Lower leg skin (tissue), 4 donors: ENCODE measurements around the gene POU6F1. TPM values are rescaled to one million over a fixed set of nuclear protein-coding genes. Genes with fewer than 3 reads are reported as not detected.

ENCODE experiments used
- DNase-seq, 2 donors: peaks; one replicate each; pipeline ENCODE4 v3.0.0-alpha.2; 2019; ENCODE audit warnings: low spot score in 2 of 2
- H3K4me3 ChIP-seq: fragments of 200-600 bp; sonication (generic); 2 replicates; pipeline ENCODE4 v1.5.1; 2017; ENCODE audit warnings: mild to moderate bottlenecking, low read depth; ENCODE audit not compliant: poor library complexity, severe bottlenecking
- CTCF ChIP-seq, 3 donors: fragments of 450-650 bp; IDR thresholded peaks; one replicate each; pipeline ENCODE4 v1.5.1; 2016; ENCODE audit warnings: antibody characterized with exemption in 3 of 3, mild to moderate bottlenecking in 3 of 3, moderate library complexity in 2 of 3
- POLR2A ChIP-seq, 2 donors: fragments of 450-650 bp; IDR thresholded peaks; one replicate each; pipeline ENCODE4 v1.6.1; 2016 to 2017; ENCODE audit warnings: antibody characterized with exemption in 2 of 2, mild to moderate bottlenecking in 1 of 2, moderate library complexity in 1 of 2
- WGBS, 2 donors: methylation state at CpG; one replicate each; pipeline ENCODE4 v1.1.5; 2018; 5-methylcytosine and 5-hydroxymethylcytosine counted together
- intact Hi-C: fragments of 100-400 bp; cut with DNase I; formaldehyde crosslinking; loops from one replicate; pipeline ENCODE4 v1.15.0; 2023; ENCODE audit warnings: low total_unique reads
- total RNA-seq, 4 donors: library from RNA; depleted of rRNA; stranded (reverse); fragments of >200 nt; gene quantifications; one replicate each; pipeline ENCODE4 v1.1.0, GENCODE V29; 2016

POU6F1 gene
- total RNA-seq, 4 donors from 2014 or later = 5.5 to 20.2 (median 10.6) TPM

GRCh38 chr12:51244269-51244668, 26.4 kb upstream of the POU6F1 start:
- 70 to 91% methylated on average over 4 of the region's 4 CpGs for WGBS, 2 donors
- TF ChIP-seq CTCF (IDR thresholded peaks at IDR 0.05) = no peak
- TF ChIP-seq POLR2A (IDR thresholded peaks at IDR 0.05) = no peak
- H3K4me3 ChIP-seq = no peak overlapping the region
- no peak for DNase-seq
- intact Hi-C loops = no loop called here

GRCh38 chr12:51242876-51243275, 25.0 kb upstream of the POU6F1 start:
- intact Hi-C loops = no loop called here
- H3K4me3 ChIP-seq = no peak overlapping the region
- DNase-seq = no peak
- WGBS, 2 donors = 60 to 69% methylated on average over 7 of the region's 7 CpGs
- TF ChIP-seq CTCF (IDR thresholded peaks at IDR 0.05) = no peak
- no peak for TF ChIP-seq POLR2A (IDR thresholded peaks at IDR 0.05)

DNA sequence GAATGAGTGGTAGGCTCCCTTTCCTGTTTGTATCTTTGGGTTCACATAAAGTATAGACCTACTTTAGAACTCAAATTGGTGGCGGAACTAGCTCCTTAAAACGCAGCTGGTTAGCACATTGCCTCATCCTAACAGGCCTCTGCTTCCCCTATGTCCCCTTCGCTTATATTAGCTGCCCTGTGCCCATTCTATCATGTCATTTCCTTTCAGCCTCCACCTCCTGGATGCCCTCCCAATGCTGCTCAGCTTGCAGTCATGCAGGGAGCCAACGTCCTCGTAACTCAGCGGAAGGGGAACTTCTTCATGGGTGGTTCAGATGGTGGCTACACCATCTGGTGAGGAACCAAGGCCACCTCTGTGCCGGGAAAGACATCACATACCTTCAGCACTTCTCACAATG, 24.3 kb upstream of the POU6F1 start:
- DNase-seq = no peak
- TF ChIP-seq CTCF (IDR thresholded peaks at IDR 0.05) (no peak), POLR2A (IDR thresholded peaks at IDR 0.05) (no peak)
- no peak overlapping the region for H3K4me3 ChIP-seq
- WGBS, 2 donors = 66 to 72% methylated on average over 7 of the region's 7 CpGs
- intact Hi-C loops = no loop called here

DNA sequence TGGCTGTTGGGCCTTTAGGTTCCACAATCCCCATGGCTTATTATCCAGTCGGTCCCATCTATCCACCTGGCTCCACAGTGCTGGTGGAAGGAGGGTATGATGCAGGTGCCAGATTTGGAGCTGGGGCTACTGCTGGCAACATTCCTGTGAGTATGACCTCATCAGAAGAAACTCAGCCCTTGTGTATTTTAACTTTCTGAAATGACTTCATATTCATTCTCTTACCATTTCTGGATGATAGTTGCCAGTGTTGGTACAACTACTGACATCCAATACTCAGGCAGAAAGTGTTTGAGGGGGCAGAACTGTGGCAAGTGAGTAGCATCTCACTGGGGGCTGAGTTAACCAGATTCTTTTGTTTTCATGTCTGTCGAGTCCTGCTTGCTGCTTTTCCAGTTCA, 23.1 kb upstream of the POU6F1 start:
- 53 to 67% methylated on average over 2 of the region's 2 CpGs for WGBS, 2 donors
- TF ChIP-seq POLR2A (IDR thresholded peaks at IDR 0.05) (no peak), CTCF (IDR thresholded peaks at IDR 0.05) (no peak)
- intact Hi-C loops = no loop called here
- DNase-seq = no peak
- no peak overlapping the region for H3K4me3 ChIP-seq

- intact Hi-C loops = no loop called here
- WGBS, 2 donors = 0 to 1% methylated on average over 64 to 69 of the region's 70 CpGs
- peak within 1 kb of the TSS; percentile 83 for H3K4me3 ChIP-seq
- peak; percentile 94 to 99 for DNase-seq
- peak in 1 of 3 donors; percentile 18 for TF ChIP-seq CTCF (IDR thresholded peaks at IDR 0.05)
- peak in 1 of 2 donors; percentile 96 for TF ChIP-seq POLR2A (IDR thresholded peaks at IDR 0.05)
Observed at GRCh38 chr12:51238510-51239334, 20.9 kb upstream of the POU6F1 start, which contains the start of gene DAZAP2. DAZAP2 (plus strand) TSS chr12:51238826; CDS start chr12:51238908, 82 bp downstream.
